HCT116 (cell line): ENCODE data around the gene ARF1. TPM values are rescaled to one million over a fixed set of nuclear protein-coding genes. Genes with fewer than 3 reads are reported as not detected.

Experiments used
- ATAC-seq: fragments of 200-7000 bp; cut with Tn5 transposase; 2 replicates; pipeline ENCODE4 v1.9.1; 2020; ENCODE audit warnings: mild to moderate bottlenecking, moderate library complexity
- BruUV-seq: library from RNA; stranded (reverse); fragments of 400-500 nt; replicated peaks from 2 replicates; lab custom pipeline; 2021; lab: Mats Ljungman, UMichigan
- CTCF ChIA-PET: fragments of 300-600 bp; sonication (Branson Sonifier 250); formaldehyde crosslinking; loops from one replicate; lab custom pipeline; 2021; ENCODE audit warnings: antibody characterized with exemption; lab: Charles Lee
- POLR2A ChIA-PET: fragments of 300-600, 350-600 bp; sonication (Branson Sonifier 250); formaldehyde crosslinking; loops from one replicate; lab custom pipeline; 2021; ENCODE audit warnings: antibody characterized with exemption; lab: Charles Lee
- RAD21 ChIA-PET, 2 experiments: fragments of 300-600 bp; sonication (Branson Sonifier 250); formaldehyde crosslinking; loops; one replicate each; lab custom pipeline; 2023; ENCODE audit warnings: low total read pairs in 2 of 2; ENCODE audit not compliant: uncharacterized antibody in 2 of 2, unreplicated experiment in 2 of 2, low non-redundant PET in 1 of 2; lab: Charles Lee
- DNase-seq: peaks from one replicate; pipeline ENCODE4 v3.0.0-alpha.2; 2010; ENCODE audit warnings: low read depth, low spot score
- H2AFZ ChIP-seq: fragments of 200-600 bp; shearing (Covaris generic), sonication (generic); 2 replicates; pipeline ENCODE4 v1.6.1; 2017; ENCODE audit warnings: low read depth, mixed run types, mixed read lengths, antibody characterized with exemption, low read length; ENCODE audit not compliant: poor library complexity, severe bottlenecking
- H3K27ac ChIP-seq: 2 replicates; pipeline ENCODE4 v1.5.1; 2012; ENCODE audit warnings: low read depth, low read length
- H3K27me3 ChIP-seq: fragments of 200-600 bp; sonication (generic); 2 replicates; pipeline ENCODE4 v1.6.1; 2016; ENCODE audit warnings: mixed run types, low read length, mixed read lengths; ENCODE audit not compliant: insufficient read depth
- H3K36me3 ChIP-seq, 2 experiments: fragments of 200-500 bp in 1 of 2; fragments of 200-600 bp in 1 of 2; sonication (Bioruptor generic) in 1 of 2; sonication (generic) in 1 of 2; 2 replicates each; pipeline versions ENCODE4 v1.5.1 to v1.6.1; 2014 to 2016; ENCODE audit warnings: low read length in 2 of 2, inconsistent platforms in 1 of 2, mixed read lengths in 1 of 2, mixed run types in 1 of 2; ENCODE audit not compliant: insufficient read depth in 2 of 2, control insufficient read depth in 1 of 2
- H3K4me1 ChIP-seq, 2 experiments: fragments of 200-600 bp in 1 of 2; sonication (generic) in 1 of 2; 2 replicates each; pipeline versions ENCODE4 v1.5.1 to v1.6.1; 2012 to 2017; ENCODE audit warnings: low read length in 2 of 2, inconsistent platforms in 1 of 2, mild to moderate bottlenecking in 1 of 2, mixed read lengths in 1 of 2, mixed run types in 1 of 2, moderate library complexity in 1 of 2; ENCODE audit not compliant: insufficient read depth in 2 of 2, control insufficient read depth in 1 of 2
- H3K4me2 ChIP-seq: fragments of 200-600 bp; sonication (generic); 2 replicates; pipeline ENCODE4 v1.6.1; 2017; ENCODE audit warnings: mixed run types, low read length, mixed read lengths
- H3K4me3 ChIP-seq, 2 experiments: fragments of 200-600 bp in 1 of 2; sonication (generic) in 1 of 2; replicated peaks in 1 of 2; 2 replicates each; pipeline ENCODE4 v1.5.1; 2011 to 2016; ENCODE audit warnings: low read length in 2 of 2, control low read depth in 1 of 2, low read depth in 1 of 2, mild to moderate bottlenecking in 1 of 2, mixed read lengths in 1 of 2, mixed run types in 1 of 2
- H3K79me2 ChIP-seq: fragments of 200-600 bp; sonication (generic); 2 replicates; pipeline ENCODE4 v1.6.1; 2017; ENCODE audit warnings: mild to moderate bottlenecking, mixed run types, low read length, moderate library complexity, mixed read lengths; ENCODE audit not compliant: insufficient read depth
- H3K9ac ChIP-seq: fragments of 200-600 bp; sonication (generic); 2 replicates; pipeline ENCODE4 v1.6.1; 2016; ENCODE audit warnings: low read length, mixed read lengths
- H3K9me2 ChIP-seq: fragments of 200-600 bp; sonication (generic), shearing (Covaris generic); 2 replicates; pipeline ENCODE4 v1.6.1; 2017; ENCODE audit warnings: mixed run types, mild to moderate bottlenecking, moderate library complexity; ENCODE audit not compliant: insufficient read depth
- H3K9me3 ChIP-seq, 2 experiments: fragments of 200-500 bp in 1 of 2; fragments of 200-600 bp in 1 of 2; sonication (Bioruptor generic) in 1 of 2; sonication (generic) in 1 of 2; 2 replicates each; pipeline ENCODE4 v1.6.1; 2014 to 2017; ENCODE audit warnings: low read length in 2 of 2, mixed read lengths in 2 of 2, inconsistent platforms in 1 of 2, low read depth in 1 of 2, mild to moderate bottlenecking in 1 of 2, mixed run types in 1 of 2, moderate library complexity in 1 of 2; ENCODE audit not compliant: control insufficient read depth in 1 of 2, insufficient read depth in 1 of 2
- H4K20me1 ChIP-seq: fragments of 200-600 bp; sonication (generic), shearing (Covaris generic); 2 replicates; pipeline ENCODE4 v1.6.1; 2017; ENCODE audit warnings: mixed run types, mild to moderate bottlenecking, moderate library complexity; ENCODE audit not compliant: insufficient read depth
- CBX3 ChIP-seq: IDR thresholded peaks from 2 replicates; pipeline ENCODE4 v1.6.1; 2012; ENCODE audit warnings: low read depth
- EGR1 ChIP-seq: IDR thresholded peaks from 2 replicates; pipeline ENCODE4 v1.6.1; 2012; ENCODE audit warnings: low read depth
- ELF1 ChIP-seq: IDR thresholded peaks from 2 replicates; pipeline ENCODE4 v1.6.1; 2012; ENCODE audit warnings: low read depth, borderline replicate concordance
- EZH2 ChIP-seq: fragments of 200-600 bp; sonication (generic); IDR thresholded peaks from 2 replicates; pipeline ENCODE4 v1.6.1; 2017; ENCODE audit warnings: antibody characterized with exemption, mixed run types
- EZH2phosphoT487 ChIP-seq: fragments of 200-600 bp; IDR thresholded peaks from 2 replicates; pipeline ENCODE4 v1.6.1; 2018; ENCODE audit warnings: antibody characterized with exemption, borderline replicate concordance
- JUND ChIP-seq: IDR thresholded peaks from 2 replicates; pipeline ENCODE4 v1.6.1; 2012
- POLR2A ChIP-seq: IDR thresholded peaks from 2 replicates; pipeline ENCODE4 v1.7.0; 2011; ENCODE audit warnings: borderline replicate concordance; ENCODE audit not compliant: insufficient read depth, insufficient read length; ENCODE audit errors: extremely low read depth
- POLR2AphosphoS5 ChIP-seq: IDR thresholded peaks from 2 replicates; pipeline ENCODE4 v1.6.1; 2011; ENCODE audit warnings: mild to moderate bottlenecking, low read depth, low read length, moderate library complexity
- SIN3A ChIP-seq: IDR thresholded peaks from 2 replicates; pipeline ENCODE4 v1.6.1; 2012; ENCODE audit warnings: low read depth
- SP1 ChIP-seq: IDR thresholded peaks from 2 replicates; pipeline ENCODE4 v1.6.1; 2012; ENCODE audit warnings: low read depth
- TCF7L2 ChIP-seq: IDR thresholded peaks from 2 replicates; pipeline ENCODE4 v1.7.0; 2011; ENCODE audit warnings: borderline replicate concordance, inconsistent platforms; ENCODE audit not compliant: insufficient read depth, insufficient read length; ENCODE audit errors: extremely low read depth
- ZFX ChIP-seq: fragments of 450-650 bp; IDR thresholded peaks from 2 replicates; pipeline ENCODE4 v1.6.1; 2017
- ZNF274 ChIP-seq: fragments of 200-500 bp; sonication (Bioruptor generic); IDR thresholded peaks from 2 replicates; pipeline ENCODE4 v1.6.1; 2014; ENCODE audit warnings: mild to moderate bottlenecking, low read depth, low read length, inconsistent platforms
- intact Hi-C: fragments of 100-400 bp; cut with micrococcal nuclease; formaldehyde crosslinking; loops from 2 replicates; pipeline ENCODE4 v1.10.0; 2022
- total RNA-seq: library from RNA; stranded (reverse); gene quantifications from one replicate; pipeline ENCODE4 v1.2.1, GENCODE V29; 2021; ENCODE audit not compliant: unreplicated experiment
- TF ChIP-seq, protein P1 (sequence below): IDR thresholded peaks from 2 replicates; pipeline ENCODE4 v1.6.1; 2012
- TF ChIP-seq, protein P2 (sequence below): IDR thresholded peaks from 2 replicates; pipeline ENCODE4 v1.6.1; 2012
- TF ChIP-seq, protein P3 (sequence below): IDR thresholded peaks from 2 replicates; pipeline ENCODE4 v1.6.1; 2011; ENCODE audit warnings: mild to moderate bottlenecking, low read length, moderate library complexity; ENCODE audit not compliant: insufficient replicate concordance; ENCODE audit errors: extremely low read depth

Gene ARF1
- total RNA-seq, 1 experiment from 2014 or later: 394 TPM

DNA sequence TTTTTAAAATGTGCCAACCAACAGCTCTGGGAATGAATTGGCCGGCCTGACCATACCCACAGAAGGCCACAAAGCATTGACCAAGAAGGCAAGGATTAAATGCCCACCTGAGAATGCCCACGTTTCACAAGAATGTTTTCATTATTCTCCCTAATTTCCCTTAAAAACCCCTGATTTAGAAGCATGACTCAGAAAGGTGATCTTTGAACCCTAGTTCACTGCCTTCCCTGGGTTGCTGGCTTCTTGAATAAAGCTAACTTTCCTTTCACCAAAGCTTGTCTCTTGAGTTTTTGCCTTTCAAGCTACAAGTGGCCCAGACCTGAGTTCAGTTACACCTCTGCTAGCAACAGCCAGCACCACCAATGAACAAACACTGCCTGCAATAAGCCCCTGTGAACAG is 41.0 kb downstream of the ARF1 start (continued):
- TF ChIP-seq, protein P1, sequence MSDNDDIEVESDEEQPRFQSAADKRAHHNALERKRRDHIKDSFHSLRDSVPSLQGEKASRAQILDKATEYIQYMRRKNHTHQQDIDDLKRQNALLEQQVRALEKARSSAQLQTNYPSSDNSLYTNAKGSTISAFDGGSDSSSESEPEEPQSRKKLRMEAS: no peak
- TF ChIP-seq, protein P2, sequence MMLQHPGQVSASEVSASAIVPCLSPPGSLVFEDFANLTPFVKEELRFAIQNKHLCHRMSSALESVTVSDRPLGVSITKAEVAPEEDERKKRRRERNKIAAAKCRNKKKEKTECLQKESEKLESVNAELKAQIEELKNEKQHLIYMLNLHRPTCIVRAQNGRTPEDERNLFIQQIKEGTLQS: no peak
- TF ChIP-seq, protein P3, sequence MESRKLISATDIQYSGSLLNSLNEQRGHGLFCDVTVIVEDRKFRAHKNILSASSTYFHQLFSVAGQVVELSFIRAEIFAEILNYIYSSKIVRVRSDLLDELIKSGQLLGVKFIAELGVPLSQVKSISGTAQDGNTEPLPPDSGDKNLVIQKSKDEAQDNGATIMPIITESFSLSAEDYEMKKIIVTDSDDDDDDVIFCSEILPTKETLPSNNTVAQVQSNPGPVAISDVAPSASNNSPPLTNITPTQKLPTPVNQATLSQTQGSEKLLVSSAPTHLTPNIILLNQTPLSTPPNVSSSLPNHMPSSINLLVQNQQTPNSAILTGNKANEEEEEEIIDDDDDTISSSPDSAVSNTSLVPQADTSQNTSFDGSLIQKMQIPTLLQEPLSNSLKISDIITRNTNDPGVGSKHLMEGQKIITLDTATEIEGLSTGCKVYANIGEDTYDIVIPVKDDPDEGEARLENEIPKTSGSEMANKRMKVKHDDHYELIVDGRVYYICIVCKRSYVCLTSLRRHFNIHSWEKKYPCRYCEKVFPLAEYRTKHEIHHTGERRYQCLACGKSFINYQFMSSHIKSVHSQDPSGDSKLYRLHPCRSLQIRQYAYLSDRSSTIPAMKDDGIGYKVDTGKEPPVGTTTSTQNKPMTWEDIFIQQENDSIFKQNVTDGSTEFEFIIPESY: no peak
- no peak for TF ChIP-seq JUND
- no peak for TF ChIP-seq SP1
- TF ChIP-seq, all 23 proteins: peak for 0

DNA sequence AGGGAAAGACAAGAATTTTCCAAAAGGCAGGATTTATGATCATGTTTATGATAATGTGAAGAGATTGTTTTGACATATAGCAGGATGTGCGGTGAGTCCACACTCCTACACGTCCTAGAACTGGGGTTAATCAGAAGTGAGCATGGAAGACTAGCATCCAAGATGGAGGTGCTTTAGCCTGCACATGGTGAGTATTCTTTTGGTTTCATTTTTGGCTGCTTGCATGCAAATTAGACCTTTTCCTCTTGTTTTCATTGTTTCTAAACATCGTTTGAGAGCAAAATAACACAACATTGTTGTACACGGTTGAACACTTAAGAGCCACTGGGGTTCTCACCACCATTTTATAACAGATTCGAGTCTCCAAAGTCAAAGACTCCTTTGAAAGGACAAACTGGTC is 42.7 kb downstream of the ARF1 start:
- ChIA-PET CTCF (no interaction called here), RAD21 (no interaction called here), POLR2A (no interaction called here)
- no peaks in the 10 kb centered on the region for H4K20me1 ChIP-seq
- H3K4me1 ChIP-seq: 0 out of 4 replicates have a peak, but pooled peaks cover 0 to under 1% of the 10 kb centered on the region in 2 experiments
- no peaks in the 10 kb centered on the region for H3K79me2 ChIP-seq
- H3K27me3 ChIP-seq: no peaks in the 10 kb centered on the region
- ATAC-seq: no peak
- TF ChIP-seq EGR1 (no peak), EZH2phosphoT487 (no peak), SIN3A (no peak), TCF7L2 (no peak), ZFX (no peak), ZNF274 (no peak), CBX3 (no peak), ELF1 (no peak), POLR2A (no peak), POLR2AphosphoS5 (no peak), EZH2 (no peak), JUND (no peak)
- TF ChIP-seq, protein P1: no peak
- H3K9ac ChIP-seq: no peak overlapping the region
- no peaks in the 10 kb centered on the region for H3K9me3 ChIP-seq
- H3K4me3 ChIP-seq: no peak overlapping the region
- DNase-seq: no peak
- no peak overlapping the region for H3K27ac ChIP-seq
- no peaks in the 10 kb centered on the region for H3K36me3 ChIP-seq
- intact Hi-C loops: no loop called here
- H3K9me2 ChIP-seq: no peaks in the 10 kb centered on the region
- no TSS peak for BruUV-seq
- H3K4me2 ChIP-seq: no peak overlapping the region
- no peak overlapping the region for H2AFZ ChIP-seq
